OCI-LY1 (cell line): Measurements from ENCODE around the gene C3.
A peak's percentile ranks its signal among the peaks of the same experiment; 100 is the strongest.

Source experiments
- CTCF ChIP-seq: fragments of 200-600 bp; sonication (generic), shearing (Covaris generic); IDR thresholded peaks from 2 replicates; pipeline ENCODE4 v1.5.1; 2017; ENCODE audit warnings: mild to moderate bottlenecking, antibody characterized with exemption, low read length, moderate library complexity, mixed read lengths
- EZH2 ChIP-seq: fragments of 200-600 bp; sonication (generic), shearing (Covaris generic); IDR thresholded peaks from 2 replicates; pipeline ENCODE4 v1.8.0; 2017; ENCODE audit warnings: borderline replicate concordance, mixed run types, mild to moderate bottlenecking, antibody characterized with exemption, low read length, moderate library complexity, mixed read lengths

- TF ChIP-seq CTCF: peak; percentile 67
- no peak for TF ChIP-seq EZH2
These were observed 33.0 kb upstream of the C3 start for GRCh38 chr19:6753178-6754031.
